ENCODE results near the gene SLAMF1.
A peak's percentile ranks its signal among the peaks of the same experiment; 100 is the strongest.

SLAMF1 gene

GRCh38 chr1:160671603-160672517, 25.0 kb upstream of the SLAMF1 start:
- H3K4me3 Mint-ChIP-seq: no peak overlapping the region
- no peak overlapping the region for H3K27ac Mint-ChIP-seq
- H3K27me3 Mint-ChIP-seq (ENCODE audit: low read depth): no peaks in the 10 kb centered on the region
- no peak for DNase-seq (ENCODE audit: low spot score)
- peaks cover 29% of the 10 kb centered on the region for H3K4me1 Mint-ChIP-seq (ENCODE audit: low read depth)
- peaks cover 19% of the 10 kb centered on the region for H3K9me3 Mint-ChIP-seq
- H3K36me3 Mint-ChIP-seq (ENCODE audit: low read depth): peaks cover 34% of the 10 kb centered on the region

GRCh38 chr1:160670701-160671100, 23.9 kb upstream of the SLAMF1 start:
- peak overlapping the region; percentile 7 for H3K27ac Mint-ChIP-seq
- H3K36me3 Mint-ChIP-seq (ENCODE audit: low read depth): peaks cover 29% of the 10 kb centered on the region
- no peak for DNase-seq (ENCODE audit: low spot score)
- peaks cover 19% of the 10 kb centered on the region for H3K9me3 Mint-ChIP-seq
- H3K27me3 Mint-ChIP-seq (ENCODE audit: low read depth): no peaks in the 10 kb centered on the region
- H3K4me1 Mint-ChIP-seq (ENCODE audit: low read depth): peaks cover 34% of the 10 kb centered on the region
- no peak overlapping the region for H3K4me3 Mint-ChIP-seq

- H3K9me3 Mint-ChIP-seq: peaks cover 19% of the 10 kb centered on the region
- peaks cover 29% of the 10 kb centered on the region for H3K36me3 Mint-ChIP-seq (ENCODE audit: low read depth)
- H3K4me3 Mint-ChIP-seq: no peak overlapping the region
- no peak for DNase-seq (ENCODE audit: low spot score)
- H3K27me3 Mint-ChIP-seq (ENCODE audit: low read depth): no peaks in the 10 kb centered on the region
- H3K4me1 Mint-ChIP-seq (ENCODE audit: low read depth): peaks cover 39% of the 10 kb centered on the region
- no peak overlapping the region for H3K27ac Mint-ChIP-seq
These were observed 23.0 kb upstream of the SLAMF1 start for GRCh38 chr1:160669802-160670201.

GRCh38 chr1:160669276-160669675, 22.4 kb upstream of the SLAMF1 start:
- Mint-ChIP-seq H3K9me3 (peaks cover 19% of the 10 kb centered on the region), H3K27me3 (ENCODE audit: low read depth) (no peaks in the 10 kb centered on the region), H3K4me1 (ENCODE audit: low read depth) (peaks cover 44% of the 10 kb centered on the region), H3K27ac (no peak overlapping the region), H3K4me3 (no peak overlapping the region), H3K36me3 (ENCODE audit: low read depth) (peaks cover 29% of the 10 kb centered on the region)
- DNase-seq (ENCODE audit: low spot score): no peak

- DNase-seq (ENCODE audit: low spot score): no peak
- Mint-ChIP-seq H3K27me3 (ENCODE audit: low read depth) (no peaks in the 10 kb centered on the region), H3K9me3 (peaks cover 19% of the 10 kb centered on the region), H3K27ac (no peak overlapping the region), H3K36me3 (ENCODE audit: low read depth) (peaks cover 35% of the 10 kb centered on the region), H3K4me3 (no peak overlapping the region), H3K4me1 (ENCODE audit: low read depth) (peaks cover 56% of the 10 kb centered on the region)
These were observed 21.1 kb upstream of the SLAMF1 start for GRCh38 chr1:160667896-160668295.

- H3K27me3 Mint-ChIP-seq (ENCODE audit: low read depth): no peaks in the 10 kb centered on the region
- H3K36me3 Mint-ChIP-seq (ENCODE audit: low read depth): peaks cover 44% of the 10 kb centered on the region
- H3K4me3 Mint-ChIP-seq: peak overlapping the region; percentile 87
- peaks cover 68% of the 10 kb centered on the region for H3K4me1 Mint-ChIP-seq (ENCODE audit: low read depth)
- DNase-seq (ENCODE audit: low spot score): no peak
- peaks cover 25% of the 10 kb centered on the region for H3K9me3 Mint-ChIP-seq
- peak overlapping the region; percentile 92 for H3K27ac Mint-ChIP-seq
These were observed 19.2 kb upstream of the SLAMF1 start for GRCh38 chr1:160666079-160666442.

GRCh38 chr1:160665330-160666078, 18.7 kb upstream of the SLAMF1 start:
- no peak for DNase-seq (ENCODE audit: low spot score)
- H3K9me3 Mint-ChIP-seq: peaks cover 25% of the 10 kb centered on the region
- H3K4me1 Mint-ChIP-seq (ENCODE audit: low read depth): peaks cover 65% of the 10 kb centered on the region
- H3K36me3 Mint-ChIP-seq (ENCODE audit: low read depth): peaks cover 44% of the 10 kb centered on the region
- H3K27ac Mint-ChIP-seq: peak overlapping the region; percentile 92
- H3K4me3 Mint-ChIP-seq: peak overlapping the region; percentile 87
- H3K27me3 Mint-ChIP-seq (ENCODE audit: low read depth): no peaks in the 10 kb centered on the region

GRCh38 chr1:160664573-160665051, 17.8 kb upstream of the SLAMF1 start:
- DNase-seq (ENCODE audit: low spot score): peak; percentile 66
- Mint-ChIP-seq H3K9me3 (peaks cover 31% of the 10 kb centered on the region), H3K36me3 (ENCODE audit: low read depth) (peaks cover 46% of the 10 kb centered on the region), H3K27me3 (ENCODE audit: low read depth) (no peaks in the 10 kb centered on the region), H3K27ac (peak overlapping the region; percentile 92), H3K4me1 (ENCODE audit: low read depth) (peaks cover 63% of the 10 kb centered on the region), H3K4me3 (peak overlapping the region; percentile 87)

GRCh38 chr1:160662910-160663309, 16.1 kb upstream of the SLAMF1 start:
- H3K4me3 Mint-ChIP-seq: peak overlapping the region; percentile 54
- H3K27ac Mint-ChIP-seq: peak overlapping the region; percentile 9
- H3K9me3 Mint-ChIP-seq: peaks cover 22% of the 10 kb centered on the region
- no peak for DNase-seq (ENCODE audit: low spot score)
- H3K27me3 Mint-ChIP-seq (ENCODE audit: low read depth): no peaks in the 10 kb centered on the region
- peaks cover 38% of the 10 kb centered on the region for H3K36me3 Mint-ChIP-seq (ENCODE audit: low read depth)
- H3K4me1 Mint-ChIP-seq (ENCODE audit: low read depth): peaks cover 69% of the 10 kb centered on the region

GRCh38 chr1:160659566-160659965, 12.7 kb upstream of the SLAMF1 start:
- Mint-ChIP-seq H3K4me3 (no peak overlapping the region), H3K9me3 (peaks cover 18% of the 10 kb centered on the region), H3K4me1 (ENCODE audit: low read depth) (peaks cover 61% of the 10 kb centered on the region), H3K27ac (no peak overlapping the region), H3K36me3 (ENCODE audit: low read depth) (peaks cover 33% of the 10 kb centered on the region), H3K27me3 (ENCODE audit: low read depth) (no peaks in the 10 kb centered on the region)
- DNase-seq (ENCODE audit: low spot score): peak; percentile 1

- Mint-ChIP-seq H3K9me3 (peaks cover 18% of the 10 kb centered on the region), H3K4me3 (peak overlapping the region; percentile 3), H3K27me3 (ENCODE audit: low read depth) (no peaks in the 10 kb centered on the region), H3K27ac (no peak overlapping the region), H3K4me1 (ENCODE audit: low read depth) (peaks cover 59% of the 10 kb centered on the region), H3K36me3 (ENCODE audit: low read depth) (peaks cover 29% of the 10 kb centered on the region)
- peak; percentile 2 for DNase-seq (ENCODE audit: low spot score)
These were observed 12.0 kb upstream of the SLAMF1 start for GRCh38 chr1:160658814-160659193.

GRCh38 chr1:160658162-160658813, 11.4 kb upstream of the SLAMF1 start:
- Mint-ChIP-seq H3K4me1 (ENCODE audit: low read depth) (peaks cover 57% of the 10 kb centered on the region), H3K27me3 (ENCODE audit: low read depth) (no peaks in the 10 kb centered on the region), H3K27ac (peak overlapping the region; percentile 87), H3K36me3 (ENCODE audit: low read depth) (peaks cover 29% of the 10 kb centered on the region), H3K4me3 (peak overlapping the region; percentile 42), H3K9me3 (peaks cover 18% of the 10 kb centered on the region)
- peak; percentile 2 for DNase-seq (ENCODE audit: low spot score)

GRCh38 chr1:160657250-160657781, 10.5 kb upstream of the SLAMF1 start:
- Mint-ChIP-seq H3K27ac (peak overlapping the region; percentile 87), H3K4me1 (ENCODE audit: low read depth) (peaks cover 57% of the 10 kb centered on the region), H3K36me3 (ENCODE audit: low read depth) (peaks cover 25% of the 10 kb centered on the region), H3K4me3 (peak overlapping the region; percentile 42), H3K9me3 (peaks cover 18% of the 10 kb centered on the region), H3K27me3 (ENCODE audit: low read depth) (no peaks in the 10 kb centered on the region)
- DNase-seq (ENCODE audit: low spot score): peak; percentile 3

Measured in T-helper 2 cell treated with Interferon-gamma antibody and Interleukin-4, amounts not matched to agents 5 μg/mL and 100 μg/mL, for 36 hours (primary cell).